Measurements from ENCODE around the gene CPNE5. TPM values are rescaled to one million over a fixed set of nuclear protein-coding genes. Genes with fewer than 3 reads are reported as not detected.

The CPNE5 gene
- total and polyA plus RNA-seq, 2 donors (not counting 1 experiment from before 2014, with no cell fraction given): 0.02 TPM; not detected in 1

DNA sequence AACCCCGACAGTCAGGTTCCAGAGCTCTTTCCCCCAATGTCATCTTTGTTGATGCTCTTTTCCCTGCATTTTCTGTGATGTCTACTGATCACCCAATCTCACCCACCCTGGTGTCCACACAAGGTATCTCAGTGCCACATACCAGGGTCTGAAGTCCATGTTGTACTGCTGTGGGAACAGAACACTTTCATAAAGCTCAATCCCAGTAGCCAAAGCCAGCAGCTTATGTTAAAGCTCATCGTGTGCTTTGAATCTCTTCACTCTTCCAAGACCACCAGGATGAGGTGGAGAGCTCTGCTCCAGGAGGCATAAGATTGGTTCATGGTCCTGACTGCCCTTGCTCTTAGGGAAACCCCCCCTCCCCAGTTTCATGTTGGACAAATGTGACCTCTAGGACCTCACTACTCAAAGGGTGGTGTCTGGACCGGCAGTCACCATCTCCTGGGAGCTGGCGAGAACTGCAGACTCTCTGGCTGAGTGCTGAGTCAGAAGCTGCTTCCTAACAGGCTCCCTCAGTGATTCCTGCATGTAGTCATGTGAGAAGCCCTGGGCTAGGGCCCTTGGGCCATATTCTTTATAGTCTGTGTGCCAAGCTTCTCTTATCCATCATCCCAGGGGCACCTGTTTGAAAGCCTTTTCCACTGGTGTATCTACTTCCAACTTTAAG is 13.4 kb upstream of the CPNE5 start:
- no peaks in the 10 kb centered on the region for H3K9me3 ChIP-seq (ENCODE audit: control insufficient read depth, insufficient read depth, low read depth, low read length)
- H3K4me2 ChIP-seq (ENCODE audit: extremely low read depth, insufficient read depth, low read length): no peak overlapping the region
- no peaks in the 10 kb centered on the region for H4K20me1 ChIP-seq (ENCODE audit: control insufficient read depth, extremely low read depth, insufficient read depth, low read length)
- no peak overlapping the region for H3K4me3 ChIP-seq (replicated peaks in 1 of 4; ENCODE audit: control extremely low read depth in 1 of 4, insufficient read depth in 1 of 4, low read depth in 3 of 4, low read length in 4 of 4)
- H3K9ac ChIP-seq (ENCODE audit: insufficient read depth, low read length): no peak overlapping the region
- no peak overlapping the region for H2AFZ ChIP-seq (ENCODE audit: low read length)
- TF ChIP-seq, protein P1, sequence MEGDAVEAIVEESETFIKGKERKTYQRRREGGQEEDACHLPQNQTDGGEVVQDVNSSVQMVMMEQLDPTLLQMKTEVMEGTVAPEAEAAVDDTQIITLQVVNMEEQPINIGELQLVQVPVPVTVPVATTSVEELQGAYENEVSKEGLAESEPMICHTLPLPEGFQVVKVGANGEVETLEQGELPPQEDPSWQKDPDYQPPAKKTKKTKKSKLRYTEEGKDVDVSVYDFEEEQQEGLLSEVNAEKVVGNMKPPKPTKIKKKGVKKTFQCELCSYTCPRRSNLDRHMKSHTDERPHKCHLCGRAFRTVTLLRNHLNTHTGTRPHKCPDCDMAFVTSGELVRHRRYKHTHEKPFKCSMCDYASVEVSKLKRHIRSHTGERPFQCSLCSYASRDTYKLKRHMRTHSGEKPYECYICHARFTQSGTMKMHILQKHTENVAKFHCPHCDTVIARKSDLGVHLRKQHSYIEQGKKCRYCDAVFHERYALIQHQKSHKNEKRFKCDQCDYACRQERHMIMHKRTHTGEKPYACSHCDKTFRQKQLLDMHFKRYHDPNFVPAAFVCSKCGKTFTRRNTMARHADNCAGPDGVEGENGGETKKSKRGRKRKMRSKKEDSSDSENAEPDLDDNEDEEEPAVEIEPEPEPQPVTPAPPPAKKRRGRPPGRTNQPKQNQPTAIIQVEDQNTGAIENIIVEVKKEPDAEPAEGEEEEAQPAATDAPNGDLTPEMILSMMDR (conservative IDR thresholded peaks at IDR 0.05 in 1 of 2, IDR thresholded peaks at IDR 0.05 in 1 of 2; ENCODE audit: low read depth in 1 of 2, low read length in 2 of 2): no peak
- TF ChIP-seq EZH2 (IDR thresholded peaks at IDR 0.05; ENCODE audit: low read length, missing control alignments): no peak
- peak; percentile 67 to 68 for DNase-seq (ENCODE audit: low read depth in 2 of 2)
- peaks cover under 1% of the 10 kb centered on the region for H3K79me2 ChIP-seq (ENCODE audit: control insufficient read depth, insufficient read depth, low read length)
- peak overlapping the region; percentile 81 for H3K27ac ChIP-seq (ENCODE audit: insufficient read depth, low read length)
- no peaks in the 10 kb centered on the region for H3K27me3 ChIP-seq (ENCODE audit: control insufficient read depth, insufficient read depth, low read length)
- H3K36me3 ChIP-seq (ENCODE audit: control insufficient read depth, insufficient read depth, low read length): peaks cover 2% of the 10 kb centered on the region
- H3K4me1 ChIP-seq (ENCODE audit: control insufficient read depth, extremely low read depth, insufficient read depth, low read length): peaks cover 12% of the 10 kb centered on the region

DNA sequence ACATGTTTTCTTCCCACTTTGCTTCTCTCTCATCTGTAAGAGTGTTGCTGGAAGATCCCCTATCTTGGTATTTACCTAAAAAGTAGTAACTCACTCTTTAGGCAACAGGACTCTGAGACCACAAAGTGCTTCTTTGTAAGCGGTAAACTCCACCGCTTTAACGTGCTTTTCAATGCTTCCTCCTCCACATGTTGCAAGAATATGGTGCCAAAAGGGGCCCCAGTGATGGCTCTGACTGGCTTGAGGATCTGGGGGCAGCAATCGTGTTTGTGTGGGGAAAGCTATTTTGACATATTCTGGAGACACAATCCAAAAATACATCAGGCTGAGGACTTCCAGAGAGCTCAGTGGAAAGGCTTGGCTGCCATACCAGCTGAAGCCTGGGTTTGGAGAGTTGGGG is 12.4 kb upstream of the CPNE5 start:
- DNase-seq (ENCODE audit: low read depth in 2 of 2): peak in 1 of 2 donors; percentile 21
- Histone ChIP-seq H3K9ac (ENCODE audit: insufficient read depth, low read length) (no peak overlapping the region), H3K27me3 (ENCODE audit: control insufficient read depth, insufficient read depth, low read length) (no peaks in the 10 kb centered on the region), H3K4me3 (replicated peaks in 1 of 4; ENCODE audit: control extremely low read depth in 1 of 4, insufficient read depth in 1 of 4, low read depth in 3 of 4, low read length in 4 of 4) (no peak overlapping the region), H4K20me1 (ENCODE audit: control insufficient read depth, extremely low read depth, insufficient read depth, low read length) (no peaks in the 10 kb centered on the region), H3K9me3 (ENCODE audit: control insufficient read depth, insufficient read depth, low read depth, low read length) (no peaks in the 10 kb centered on the region), H3K79me2 (ENCODE audit: control insufficient read depth, insufficient read depth, low read length) (no peaks in the 10 kb centered on the region), H3K27ac (ENCODE audit: insufficient read depth, low read length) (peak overlapping the region; percentile 26), H2AFZ (ENCODE audit: low read length) (no peak overlapping the region), H3K36me3 (ENCODE audit: control insufficient read depth, insufficient read depth, low read length) (peaks cover 2% of the 10 kb centered on the region), H3K4me2 (ENCODE audit: extremely low read depth, insufficient read depth, low read length) (no peak overlapping the region), H3K4me1 (ENCODE audit: control insufficient read depth, extremely low read depth, insufficient read depth, low read length) (peaks cover 12% of the 10 kb centered on the region)
- TF ChIP-seq EZH2 (IDR thresholded peaks at IDR 0.05; ENCODE audit: low read length, missing control alignments): no peak
- TF ChIP-seq, protein P1 (conservative IDR thresholded peaks at IDR 0.05 in 1 of 2, IDR thresholded peaks at IDR 0.05 in 1 of 2; ENCODE audit: low read depth in 1 of 2, low read length in 2 of 2): no peak

DNA sequence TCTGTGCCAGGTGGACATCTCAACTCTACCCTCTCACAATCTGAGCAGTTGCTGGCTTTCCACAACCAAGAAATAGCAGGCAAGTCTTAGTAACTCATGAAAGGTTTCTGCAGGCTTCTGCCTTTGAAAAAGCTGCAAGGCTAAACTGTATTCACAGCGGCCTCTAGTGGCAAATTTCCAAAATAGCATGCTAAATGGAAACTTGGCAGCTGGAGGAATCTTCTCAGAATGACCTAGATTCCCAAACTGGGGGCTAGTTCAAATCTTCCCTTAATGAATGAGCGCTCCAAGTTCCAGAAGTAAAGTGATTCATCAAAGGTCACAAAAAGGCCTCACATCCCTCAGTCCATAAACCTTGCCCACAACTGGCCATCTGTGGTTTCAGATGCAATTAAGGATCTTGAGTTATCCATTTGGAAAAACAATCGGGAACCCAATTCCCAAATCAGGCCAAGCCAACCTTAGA is 11.9 kb upstream of the CPNE5 start:
- no peak overlapping the region for H3K4me2 ChIP-seq (ENCODE audit: extremely low read depth, insufficient read depth, low read length)
- TF ChIP-seq EZH2 (IDR thresholded peaks at IDR 0.05; ENCODE audit: low read length, missing control alignments): no peak
- TF ChIP-seq, protein P1 (conservative IDR thresholded peaks at IDR 0.05 in 1 of 2, IDR thresholded peaks at IDR 0.05 in 1 of 2; ENCODE audit: low read depth in 1 of 2, low read length in 2 of 2): peak; percentile 76 to 77

More for the DNA sequence above, 11.9 kb upstream of the CPNE5 start:
- H3K27ac ChIP-seq (ENCODE audit: insufficient read depth, low read length): peak overlapping the region; percentile 26
- no peaks in the 10 kb centered on the region for H3K9me3 ChIP-seq (ENCODE audit: control insufficient read depth, insufficient read depth, low read depth, low read length)
- no peak overlapping the region for H3K4me3 ChIP-seq (replicated peaks in 1 of 4; ENCODE audit: control extremely low read depth in 1 of 4, insufficient read depth in 1 of 4, low read depth in 3 of 4, low read length in 4 of 4)
- no peak overlapping the region for H2AFZ ChIP-seq (ENCODE audit: low read length)
- no peaks in the 10 kb centered on the region for H3K79me2 ChIP-seq (ENCODE audit: control insufficient read depth, insufficient read depth, low read length)
- H3K4me1 ChIP-seq (ENCODE audit: control insufficient read depth, extremely low read depth, insufficient read depth, low read length): peaks cover 12% of the 10 kb centered on the region
- no peaks in the 10 kb centered on the region for H4K20me1 ChIP-seq (ENCODE audit: control insufficient read depth, extremely low read depth, insufficient read depth, low read length)
- DNase-seq (ENCODE audit: low read depth in 2 of 2): peak; percentile 66 to 84
- H3K9ac ChIP-seq (ENCODE audit: insufficient read depth, low read length): no peak overlapping the region
- H3K36me3 ChIP-seq (ENCODE audit: control insufficient read depth, insufficient read depth, low read length): peaks cover 2% of the 10 kb centered on the region
- no peaks in the 10 kb centered on the region for H3K27me3 ChIP-seq (ENCODE audit: control insufficient read depth, insufficient read depth, low read length)
